Skeletal muscle cell (primary cell): ENCODE measurements around the gene TCF15.
"Not testable (repeated sequence)": the region's sequence is repeated elsewhere in the genome, so short reads cannot be mapped to it uniquely, and the experiment has no call there.

Experiments
- DNase-seq: peaks from one replicate; pipeline ENCODE4 v3.0.0-alpha.2; 2010; ENCODE audit warnings: low read depth
- H3K4me3 ChIP-seq: 2 replicates; pipeline ENCODE4 v1.5.1; 2011; ENCODE audit warnings: low read depth, mild to moderate bottlenecking, control low read depth, low read length, moderate library complexity

The TCF15 gene

GRCh38 chr20:642398-643174 lies 32.5 kb upstream of the TCF15 start:
- H3K4me3 ChIP-seq = peak overlapping the region; percentile 44
- DNase-seq = no peak

- H3K4me3 ChIP-seq = peak overlapping the region; percentile 44
- DNase-seq = not testable (repeated sequence)
These were observed 31.9 kb upstream of the TCF15 start for GRCh38 chr20:642013-642397.

DNA sequence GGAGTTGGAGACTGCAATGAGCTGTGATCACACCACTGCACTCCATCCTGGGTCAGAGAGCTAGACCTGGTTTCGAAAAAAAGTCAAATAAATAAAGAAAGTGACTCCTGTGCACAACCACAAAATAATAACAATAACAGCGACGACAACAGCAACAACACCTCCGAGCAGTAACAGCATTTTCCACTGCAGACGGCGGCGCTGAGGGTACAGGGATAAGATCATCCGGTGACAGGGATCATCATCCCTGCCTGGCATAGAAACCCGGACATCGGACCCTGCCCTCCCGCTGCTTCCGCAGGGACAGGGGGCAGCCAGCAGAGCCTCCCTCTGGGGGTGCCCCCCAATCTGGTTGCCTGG lies 31.4 kb upstream of the TCF15 start:
- no peak for DNase-seq
- H3K4me3 ChIP-seq = no peak overlapping the region

DNA sequence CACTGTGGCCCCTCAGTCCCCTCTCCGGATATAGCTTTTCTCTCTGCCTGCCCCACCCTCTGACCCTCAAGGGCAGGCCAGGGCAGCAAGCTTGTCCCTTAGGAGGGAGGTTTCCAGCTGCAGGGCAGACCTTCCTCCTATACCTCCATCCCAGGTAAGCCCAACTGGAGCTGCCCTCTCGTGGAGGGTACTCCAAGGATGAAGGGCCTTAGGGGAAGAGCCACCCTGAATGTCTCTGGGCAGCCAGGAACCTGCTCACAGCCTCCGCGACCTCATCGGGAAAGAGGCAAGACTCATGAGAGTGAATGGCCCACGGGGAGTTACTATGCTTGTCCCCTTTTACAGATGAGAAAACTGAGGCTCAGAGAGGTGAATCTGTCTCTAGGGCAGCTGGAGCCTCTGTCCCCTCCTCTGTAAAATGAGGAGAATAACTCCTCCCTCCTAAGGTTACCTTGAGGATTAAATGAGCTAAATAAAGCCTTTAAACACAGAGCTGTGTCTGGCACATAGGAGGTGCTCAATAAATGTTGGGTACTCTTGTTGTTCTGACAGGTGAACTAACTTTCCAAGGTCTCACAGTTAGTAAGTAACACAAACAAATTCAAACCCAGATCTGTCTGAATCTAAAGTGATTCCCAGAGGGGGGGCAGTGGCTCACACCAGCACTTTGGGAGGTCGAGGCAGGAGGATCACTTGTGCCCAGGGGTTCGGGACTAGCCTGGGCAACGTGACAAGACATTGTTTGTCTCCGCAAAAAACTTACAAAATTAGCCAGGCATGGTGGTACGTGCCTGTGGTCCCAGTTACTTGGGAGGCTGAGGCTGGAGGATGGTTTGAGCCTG lies 30.8 kb upstream of the TCF15 start:
- no peak overlapping the region for H3K4me3 ChIP-seq
- DNase-seq = no peak

GRCh38 chr20:638579-638978 lies 28.5 kb upstream of the TCF15 start:
- DNase-seq = no peak

DNA sequence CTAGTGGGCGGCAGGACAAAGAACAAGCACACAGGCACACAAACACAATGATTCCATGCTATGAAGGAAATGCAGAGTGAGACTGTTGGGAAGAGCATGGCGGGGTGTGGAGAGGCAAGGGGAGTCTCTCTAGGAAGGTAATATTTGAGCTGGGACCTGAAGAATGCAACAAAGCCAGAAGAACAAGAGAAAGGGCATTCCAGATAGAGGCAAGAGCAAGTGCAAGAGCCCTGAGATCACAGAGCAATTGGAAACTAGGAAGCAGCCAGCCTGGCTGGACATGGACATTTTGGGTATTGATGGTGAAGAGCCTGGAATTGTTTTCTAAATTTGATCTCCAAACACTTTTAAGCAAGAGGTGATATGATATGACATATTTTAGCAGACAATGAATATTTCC lies 27.4 kb upstream of the TCF15 start:
- H3K4me3 ChIP-seq = no peak overlapping the region
- DNase-seq = no peak

More at GRCh38 chr20:638579-638978, 28.5 kb upstream of the TCF15 start:
- H3K4me3 ChIP-seq = no peak overlapping the region

DNA sequence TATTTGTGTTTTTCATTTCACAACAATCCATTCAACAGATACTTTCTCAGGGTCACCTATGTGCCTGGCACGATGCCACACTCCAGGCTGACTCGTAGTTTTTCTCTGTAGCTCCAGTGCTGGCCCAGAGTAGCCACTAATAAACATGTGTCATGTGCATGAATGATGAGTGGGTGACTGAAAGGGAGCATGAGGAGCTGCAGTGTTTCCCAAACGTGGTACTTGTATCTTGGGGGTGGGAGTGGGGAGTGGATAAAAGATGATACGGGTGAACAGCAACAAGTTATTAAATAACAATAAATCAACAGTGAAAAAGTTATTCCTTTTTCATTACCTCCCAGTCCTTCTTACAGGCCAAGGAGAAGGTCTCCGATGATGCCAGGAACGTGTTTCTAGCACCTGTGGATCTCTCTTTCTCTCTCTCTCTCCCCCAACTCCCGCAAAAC lies 25.8 kb upstream of the TCF15 start:
- DNase-seq = no peak
- no peak overlapping the region for H3K4me3 ChIP-seq

DNA sequence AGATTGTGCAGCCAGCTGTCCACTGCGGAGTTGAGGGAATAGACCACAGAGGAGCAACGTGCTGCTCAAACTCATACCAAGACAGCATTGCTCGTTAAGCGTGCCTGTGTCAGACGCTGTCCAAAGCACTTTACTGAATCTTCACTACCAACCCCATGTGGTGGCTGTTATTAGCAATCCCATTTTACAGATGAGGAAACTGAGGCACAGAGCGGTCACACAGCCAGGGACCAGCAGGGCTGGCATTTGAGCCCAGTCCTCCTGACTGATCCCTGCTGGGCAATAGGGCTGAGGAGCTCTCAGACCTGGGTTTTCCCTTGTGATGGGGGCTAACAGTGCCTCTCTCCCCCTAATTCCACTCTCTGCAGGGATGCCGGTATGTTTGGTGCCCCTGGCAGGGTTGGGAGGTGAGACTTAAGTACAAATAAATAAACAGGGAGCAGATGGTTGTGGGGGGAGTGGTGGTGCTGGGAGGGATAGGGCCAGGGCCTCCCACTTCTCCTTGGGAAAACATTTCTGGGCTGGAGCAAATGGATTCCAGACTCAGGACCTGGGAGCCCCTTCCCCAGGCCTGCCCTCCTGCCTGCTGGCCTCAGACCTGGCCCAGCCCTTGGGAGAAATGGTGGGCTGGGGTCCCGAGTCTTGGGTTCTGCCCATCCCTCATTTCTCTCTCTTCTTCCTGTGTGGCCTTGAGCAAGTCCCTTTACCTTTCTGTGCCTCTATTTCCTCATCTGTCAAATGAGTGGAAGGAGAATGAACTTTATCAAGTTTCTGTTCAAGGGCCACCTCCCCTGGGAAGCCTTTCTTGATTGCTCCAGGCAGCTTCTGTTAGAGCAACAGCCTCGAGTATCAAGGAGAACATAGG lies 25.2 kb upstream of the TCF15 start:
- H3K4me3 ChIP-seq = no peak overlapping the region
- DNase-seq = no peak

DNA sequence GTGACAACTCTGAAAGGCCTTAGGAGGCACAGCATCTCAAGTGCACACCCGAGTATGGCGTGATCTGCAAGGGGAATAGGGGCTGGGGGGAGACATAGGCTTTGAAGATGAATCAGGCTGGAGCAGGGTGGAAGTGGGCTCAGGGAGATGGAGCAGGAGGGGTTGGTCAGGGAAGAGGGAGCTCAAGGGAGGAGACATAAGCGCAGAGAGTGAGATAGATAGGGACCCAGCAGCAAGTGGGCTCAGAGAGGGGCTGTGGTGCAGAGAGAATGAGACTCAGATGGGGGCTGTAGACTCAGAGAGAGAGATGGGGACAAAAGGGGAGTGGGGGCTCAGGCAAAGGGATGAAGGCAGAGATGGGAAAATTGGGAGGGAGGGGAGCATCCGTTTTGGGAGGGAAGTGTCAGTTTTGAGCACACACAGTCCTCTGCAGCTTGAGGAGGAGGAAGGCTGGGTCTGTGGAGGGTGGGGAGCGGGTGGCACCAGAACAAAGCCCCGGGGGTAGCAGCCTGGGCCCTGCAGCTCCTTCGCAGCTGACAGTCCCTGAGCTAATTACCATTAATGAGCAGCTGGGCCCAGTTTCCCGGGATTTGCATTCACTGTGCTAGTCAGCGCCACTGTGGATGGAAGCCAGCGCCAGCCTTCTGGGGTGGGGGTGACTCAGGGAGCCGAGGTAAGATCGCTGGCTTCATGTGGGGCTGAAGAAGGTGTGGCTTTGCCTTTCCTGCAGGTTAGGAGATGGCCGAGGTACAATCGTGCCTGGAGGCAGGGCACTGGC lies 24.2 kb upstream of the TCF15 start:
- H3K4me3 ChIP-seq = no peak overlapping the region
- DNase-seq = no peak

- no peak for DNase-seq
- H3K4me3 ChIP-seq = no peak overlapping the region
These were observed 21.0 kb upstream of the TCF15 start for GRCh38 chr20:631101-631500.

GRCh38 chr20:626579-626978 lies 16.5 kb upstream of the TCF15 start:
- DNase-seq = no peak
- no peak overlapping the region for H3K4me3 ChIP-seq

GRCh38 chr20:625360-625932 lies 15.3 kb upstream of the TCF15 start:
- DNase-seq = no peak
- H3K4me3 ChIP-seq = no peak overlapping the region

DNA sequence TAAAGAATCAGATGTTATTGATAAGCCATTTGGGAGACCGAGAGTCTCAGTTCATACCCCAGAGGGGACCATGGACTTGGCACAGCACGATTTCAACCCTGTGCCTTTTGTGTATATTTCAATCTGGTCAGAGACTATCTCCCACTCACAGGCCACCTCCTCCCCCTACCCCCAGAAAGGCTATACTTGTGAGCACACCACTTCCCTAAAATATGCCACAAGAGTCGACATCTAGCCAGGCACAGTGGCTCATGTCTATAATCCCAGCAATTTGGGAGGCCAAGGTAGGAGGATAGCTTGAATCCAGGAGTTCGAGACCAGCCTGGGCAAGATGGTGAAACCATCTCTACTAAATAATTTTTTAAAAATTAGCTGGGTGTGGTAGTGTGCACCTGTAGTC lies 13.6 kb upstream of the TCF15 start:
- H3K4me3 ChIP-seq = no peak overlapping the region
- no peak for DNase-seq

DNA sequence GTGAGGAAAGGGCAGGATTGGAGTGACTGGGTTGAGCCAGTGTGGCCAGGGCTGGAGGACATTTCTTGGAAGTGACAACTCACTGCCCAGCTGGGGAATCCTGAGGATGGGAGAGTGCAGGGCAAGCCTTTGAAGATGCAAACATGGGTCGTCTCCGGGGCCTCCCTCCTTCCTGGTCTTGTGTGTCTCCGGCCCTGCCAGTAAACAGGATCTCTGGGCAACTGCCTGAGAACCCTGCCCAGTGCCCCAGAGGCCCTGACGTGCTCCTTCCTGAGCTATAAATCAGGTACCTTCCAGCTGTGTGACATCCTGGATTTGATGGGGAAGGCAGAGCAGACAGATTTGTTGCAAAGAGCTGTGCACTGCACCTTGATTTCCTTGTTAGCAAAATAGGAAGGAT lies 12.9 kb upstream of the TCF15 start:
- H3K4me3 ChIP-seq = no peak overlapping the region
- no peak for DNase-seq

- no peak for DNase-seq
- H3K4me3 ChIP-seq = no peak overlapping the region
These were observed 12.1 kb upstream of the TCF15 start for GRCh38 chr20:622161-622560.

- no peak overlapping the region for H3K4me3 ChIP-seq
- DNase-seq = no peak
These were observed 11.1 kb upstream of the TCF15 start for GRCh38 chr20:621125-621756.

- no peak overlapping the region for H3K4me3 ChIP-seq
- DNase-seq = no peak
These were observed 10.1 kb upstream of the TCF15 start for GRCh38 chr20:620246-620645.

GRCh38 chr20:618980-619379 lies 8.9 kb upstream of the TCF15 start:
- no peak overlapping the region for H3K4me3 ChIP-seq
- no peak for DNase-seq
